K562 (cell line): Measurements from ENCODE around the gene ROBO2. TPM values are rescaled to one million over a fixed set of nuclear protein-coding genes. Genes with fewer than 3 reads are reported as not detected.

ENCODE experiments used
- GABPB1 ChIP-seq: sonication (generic); formaldehyde crosslinking; IDR thresholded peaks from 2 replicates; pipeline ENCODE4 v1.8.0; 2022; ENCODE audit warnings: mild to moderate bottlenecking, missing genetic modification reagents
- GTF2F1 ChIP-seq: IDR thresholded peaks from 2 replicates; pipeline ENCODE4 v1.6.1; 2011; ENCODE audit warnings: low read depth, low read length, improper control_type of control experiment
- HIVEP1 ChIP-seq: fragments of 250-450 bp; sonication (Bioruptor Pico); IDR thresholded peaks from 2 replicates; pipeline ENCODE4 v1.4.0; 2020; ENCODE audit warnings: mild to moderate bottlenecking
- LEF1 ChIP-seq: fragments of 450-650 bp; IDR thresholded peaks from 2 replicates; pipeline ENCODE4 v1.6.1; 2016; ENCODE audit warnings: mild to moderate bottlenecking
- MAFK ChIP-seq: IDR thresholded peaks from 2 replicates; pipeline ENCODE4 v1.6.1; 2011; ENCODE audit warnings: low read length, improper control_type of control experiment
- MCM7 ChIP-seq, 2 experiments: fragments of 450-650 bp; IDR thresholded peaks; 2 replicates each; pipeline ENCODE4 v1.6.1; 2016 to 2018
- MECOM ChIP-seq: fragments of 250-450 bp; sonication (Bioruptor Pico); IDR thresholded peaks from 2 replicates; pipeline ENCODE4 v1.8.0; 2022; ENCODE audit warnings: inconsistent platforms
- NR1H2 ChIP-seq: sonication (generic); formaldehyde crosslinking; IDR thresholded peaks from 2 replicates; pipeline ENCODE4 v1.4.0; 2020; ENCODE audit warnings: mild to moderate bottlenecking, missing genetic modification reagents
- POU5F1 ChIP-seq: fragments of 150-350 bp; IDR thresholded peaks from 2 replicates; pipeline ENCODE4 v1.6.1; 2014; ENCODE audit warnings: borderline replicate concordance, low read length, low read depth, mild to moderate bottlenecking; ENCODE audit not compliant: partially characterized antibody
- SMAD3 ChIP-seq: fragments of 450-650 bp; formaldehyde crosslinking; conservative IDR thresholded peaks from 2 replicates; pipeline ENCODE4 v1.4.0; 2020; ENCODE audit warnings: mild to moderate bottlenecking
- STAT5B ChIP-seq: fragments of 250-450 bp; sonication (Bioruptor Pico); IDR thresholded peaks from 2 replicates; pipeline ENCODE4 v1.8.0; 2021; ENCODE audit warnings: mild to moderate bottlenecking, inconsistent platforms
- TCF7L2 ChIP-seq: fragments of 150-350 bp; IDR thresholded peaks from 2 replicates; pipeline ENCODE4 v1.6.1; 2016; ENCODE audit warnings: low read depth, mild to moderate bottlenecking, low read length, moderate library complexity
- TEAD1 ChIP-seq, 2 experiments: fragments of 450-650 bp in 1 of 2; sonication (generic) in 1 of 2; formaldehyde crosslinking; IDR thresholded peaks; 2 replicates each; pipeline versions ENCODE4 v1.4.0 to v1.8.0; 2020 to 2022; ENCODE audit warnings: mild to moderate bottlenecking in 2 of 2, missing genetic modification reagents in 1 of 2
- ZBTB17 ChIP-seq: fragments of 450-650 bp; formaldehyde crosslinking; IDR thresholded peaks from 2 replicates; pipeline ENCODE4 v1.4.0; 2020; ENCODE audit warnings: mild to moderate bottlenecking
- ZNF232 ChIP-seq: sonication (generic); formaldehyde crosslinking; IDR thresholded peaks from 2 replicates; pipeline ENCODE4 v1.8.0; 2022; ENCODE audit warnings: mild to moderate bottlenecking, missing genetic modification reagents
- ZNF589 ChIP-seq: fragments of 200-800 bp; sonication (Bioruptor generic); IDR thresholded peaks from 2 replicates; pipeline ENCODE4 v1.6.1; 2016; ENCODE audit warnings: low read depth, missing genetic modification characterization, missing compliant biosample characterization
- ZNF699 ChIP-seq: fragments of 250-450 bp; sonication (Bioruptor Pico); IDR thresholded peaks from 2 replicates; pipeline ENCODE4 v1.8.0; 2021; ENCODE audit warnings: mild to moderate bottlenecking, moderate library complexity; ENCODE audit not compliant: insufficient replicate concordance
- ZNF766 ChIP-seq: fragments of 200-800 bp; sonication (Bioruptor generic); conservative IDR thresholded peaks from 2 replicates; pipeline ENCODE4 v1.6.1; 2016; ENCODE audit warnings: missing genetic modification characterization, missing compliant biosample characterization
- polyA plus RNA-seq, 8 experiments: library from polyadenylated mRNA; depleted of rRNA in 4 of 8; stranded (reverse) in 5 of 8; unstranded in 3 of 8; fragments of >200 nt; fragmentation: Nextera tagmentation in 2 of 8; fragmentation: Illumina TruSeq in 1 of 8; extraction: Ambion mirVana in 2 of 8; extraction: Trizol in 1 of 8; gene quantifications; 2 replicates each; pipeline versions ENCODE4 v1.2.1 to v1.2.3, GENCODE V29; 2011 to 2014; ENCODE audit warnings: inconsistent platforms in 1 of 8, missing spikeins in 1 of 8
- total RNA-seq, 7 experiments: library from RNA; depleted of rRNA in 6 of 7; stranded (reverse); fragments of >200 nt in 6 of 7; fragmentation: Illumina TruSeq in 2 of 7; extraction: Trizol in 2 of 7; gene quantifications; 2 replicates each; pipeline versions ENCODE4 v1.2.1 to v1.2.3, GENCODE V29; 2011 to 2021; ENCODE audit warnings: low replicate concordance in 1 of 7
- TF ChIP-seq, protein P1 (sequence below): fragments of 250-450 bp; sonication (Bioruptor Pico); IDR thresholded peaks from 2 replicates; pipeline ENCODE4 v1.8.0; 2022; ENCODE audit warnings: moderate library complexity, mild to moderate bottlenecking, inconsistent platforms
- TF ChIP-seq, protein P2 (sequence below): fragments of 250-450 bp; sonication (Bioruptor Pico); IDR thresholded peaks from 2 replicates; pipeline ENCODE4 v1.5.0; 2020; ENCODE audit warnings: mild to moderate bottlenecking
- TF ChIP-seq, protein P3 (sequence below): fragments of 200-400 bp; formaldehyde crosslinking; IDR thresholded peaks from 2 replicates; pipeline ENCODE4 v1.6.1; 2017; ENCODE audit warnings: mild to moderate bottlenecking, low read depth, low read length, moderate library complexity
- TF ChIP-seq, protein P4 (sequence below), 3 experiments: fragments of 200-800 bp in 1 of 3; sonication (Bioruptor generic) in 1 of 3; sonication (generic) in 1 of 3; formaldehyde crosslinking in 1 of 3; IDR thresholded peaks; 2 replicates each; pipeline versions ENCODE4 v1.6.1 to v1.8.0; 2016 to 2022; ENCODE audit warnings: mild to moderate bottlenecking in 2 of 3, missing compliant biosample characterization in 2 of 3, missing genetic modification characterization in 2 of 3, missing genetic modification reagents in 1 of 3

The ROBO2 gene
- total and polyA plus RNA-seq, 9 of the 15 experiments (the other 6 are each of a cell fraction or from before 2014, with no cell fraction given) = 0.84 to 3.0 (median 1.7) TPM

DNA sequence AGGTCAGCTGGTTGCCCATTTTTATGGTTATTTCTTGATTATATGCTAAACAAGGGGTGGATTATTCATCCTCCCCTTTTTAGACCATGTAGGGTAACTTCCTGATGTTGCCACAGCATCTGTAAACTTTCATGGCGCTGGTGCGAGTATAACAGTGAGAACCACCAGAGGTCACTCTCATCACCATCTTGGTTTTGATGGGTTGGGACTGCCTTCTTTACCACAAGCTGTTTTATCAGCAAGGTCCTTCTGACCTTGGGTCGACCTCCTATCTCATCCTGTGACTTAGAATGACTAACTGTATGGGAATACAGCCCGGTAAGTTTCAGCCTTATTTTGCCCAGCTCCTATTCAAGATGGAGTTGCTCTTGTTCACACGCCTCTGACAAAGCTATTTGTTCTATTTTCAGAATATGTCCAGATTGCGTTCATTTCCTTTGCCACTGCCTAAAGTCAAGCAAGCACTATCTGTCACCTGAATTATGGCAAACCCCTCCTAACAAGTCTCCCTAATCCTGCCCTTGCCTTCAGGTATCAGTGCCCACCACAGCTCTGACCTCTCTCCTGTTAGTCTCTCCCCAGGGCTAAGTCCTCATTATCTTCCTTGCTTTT, 308.5 kb downstream of the ROBO2 start (continued):
- TF ChIP-seq SMAD3 (CRISPR knock-in tag) (peak; percentile 78; the same call in 1 of the 2 replicates), GABPB1 (CRISPR knock-in tag) (no peak), ZNF699 (CRISPR knock-in tag) (no peak), ZBTB17 (CRISPR knock-in tag) (peak; percentile 58; the same call in 1 of the 2 replicates), MAFK (no peak), ZNF232 (CRISPR knock-in tag) (no peak), POU5F1 (no peak), MCM7 (IDR thresholded peaks at IDR 0.05) (no peak), HIVEP1 (CRISPR knock-in tag) (0 out of 2 replicates have a peak, but pooled peaks have one; percentile 43), MECOM (0 out of 2 replicates have a peak, but pooled peaks have one; percentile 64), STAT5B (CRISPR knock-in tag) (no peak), TCF7L2 (no peak), ZNF589 (peak; percentile 87), LEF1 (no peak), ZNF766 (CRISPR knock-in tag) (peak; percentile 87), TEAD1 (CRISPR knock-in tag; IDR thresholded peaks at IDR 0.05) (peak in 1 of 2 experiments; percentile 92; a peak in 1 of 4 replicates), GTF2F1 (no peak), NR1H2 (CRISPR knock-in tag) (no peak)
- TF ChIP-seq, protein P1, sequence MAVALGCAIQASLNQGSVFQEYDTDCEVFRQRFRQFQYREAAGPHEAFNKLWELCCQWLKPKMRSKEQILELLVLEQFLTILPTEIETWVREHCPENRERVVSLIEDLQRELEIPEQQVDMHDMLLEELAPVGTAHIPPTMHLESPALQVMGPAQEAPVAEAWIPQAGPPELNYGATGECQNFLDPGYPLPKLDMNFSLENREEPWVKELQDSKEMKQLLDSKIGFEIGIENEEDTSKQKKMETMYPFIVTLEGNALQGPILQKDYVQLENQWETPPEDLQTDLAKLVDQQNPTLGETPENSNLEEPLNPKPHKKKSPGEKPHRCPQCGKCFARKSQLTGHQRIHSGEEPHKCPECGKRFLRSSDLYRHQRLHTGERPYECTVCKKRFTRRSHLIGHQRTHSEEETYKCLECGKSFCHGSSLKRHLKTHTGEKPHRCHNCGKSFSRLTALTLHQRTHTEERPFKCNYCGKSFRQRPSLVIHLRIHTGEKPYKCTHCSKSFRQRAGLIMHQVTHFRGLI = peak; percentile 44; the same call in 1 of the 2 replicates
- TF ChIP-seq, protein P2, sequence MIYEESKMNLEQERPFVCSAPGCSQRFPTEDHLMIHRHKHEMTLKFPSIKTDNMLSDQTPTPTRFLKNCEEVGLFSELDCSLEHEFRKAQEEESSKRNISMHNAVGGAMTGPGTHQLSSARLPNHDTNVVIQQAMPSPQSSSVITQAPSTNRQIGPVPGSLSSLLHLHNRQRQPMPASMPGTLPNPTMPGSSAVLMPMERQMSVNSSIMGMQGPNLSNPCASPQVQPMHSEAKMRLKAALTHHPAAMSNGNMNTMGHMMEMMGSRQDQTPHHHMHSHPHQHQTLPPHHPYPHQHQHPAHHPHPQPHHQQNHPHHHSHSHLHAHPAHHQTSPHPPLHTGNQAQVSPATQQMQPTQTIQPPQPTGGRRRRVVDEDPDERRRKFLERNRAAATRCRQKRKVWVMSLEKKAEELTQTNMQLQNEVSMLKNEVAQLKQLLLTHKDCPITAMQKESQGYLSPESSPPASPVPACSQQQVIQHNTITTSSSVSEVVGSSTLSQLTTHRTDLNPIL (CRISPR knock-in tag) = peak; percentile 83; the same call in 1 of the 2 replicates
- TF ChIP-seq, protein P3, sequence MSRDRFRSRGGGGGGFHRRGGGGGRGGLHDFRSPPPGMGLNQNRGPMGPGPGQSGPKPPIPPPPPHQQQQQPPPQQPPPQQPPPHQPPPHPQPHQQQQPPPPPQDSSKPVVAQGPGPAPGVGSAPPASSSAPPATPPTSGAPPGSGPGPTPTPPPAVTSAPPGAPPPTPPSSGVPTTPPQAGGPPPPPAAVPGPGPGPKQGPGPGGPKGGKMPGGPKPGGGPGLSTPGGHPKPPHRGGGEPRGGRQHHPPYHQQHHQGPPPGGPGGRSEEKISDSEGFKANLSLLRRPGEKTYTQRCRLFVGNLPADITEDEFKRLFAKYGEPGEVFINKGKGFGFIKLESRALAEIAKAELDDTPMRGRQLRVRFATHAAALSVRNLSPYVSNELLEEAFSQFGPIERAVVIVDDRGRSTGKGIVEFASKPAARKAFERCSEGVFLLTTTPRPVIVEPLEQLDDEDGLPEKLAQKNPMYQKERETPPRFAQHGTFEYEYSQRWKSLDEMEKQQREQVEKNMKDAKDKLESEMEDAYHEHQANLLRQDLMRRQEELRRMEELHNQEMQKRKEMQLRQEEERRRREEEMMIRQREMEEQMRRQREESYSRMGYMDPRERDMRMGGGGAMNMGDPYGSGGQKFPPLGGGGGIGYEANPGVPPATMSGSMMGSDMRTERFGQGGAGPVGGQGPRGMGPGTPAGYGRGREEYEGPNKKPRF = no peak
- TF ChIP-seq, protein P4, sequence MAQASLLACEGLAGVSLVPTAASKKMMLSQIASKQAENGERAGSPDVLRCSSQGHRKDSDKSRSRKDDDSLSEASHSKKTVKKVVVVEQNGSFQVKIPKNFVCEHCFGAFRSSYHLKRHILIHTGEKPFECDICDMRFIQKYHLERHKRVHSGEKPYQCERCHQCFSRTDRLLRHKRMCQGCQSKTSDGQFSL (CRISPR knock-in tag; IDR thresholded peaks at IDR 0.05) = no peak
- TF ChIP-seq, protein P4 (tag; IDR thresholded peaks at IDR 0.05) = peak in 1 of 2 experiments; percentile 73; a peak in 1 of 4 replicates
